Measurements from ENCODE around the gene GPA33. TPM values are rescaled to one million over a fixed set of nuclear protein-coding genes. Genes with fewer than 3 reads are reported as not detected.

GPA33 gene
- under 1 TPM; 0.21 to 0.64 TPM for total RNA-seq

GRCh38 chr1:167090314-167090942, at the start of gene GPA33:
Gene GPA33, minus strand, starts transcription at chr1:167090377. Its CDS starts 90 bp downstream, at chr1:167090287.
- Mint-ChIP-seq H3K9me3 (ENCODE audit: low read depth) (no peaks in the 10 kb centered on the region), H3K4me1 (peaks cover 8% of the 10 kb centered on the region), H3K27ac (peak within 1 kb of the TSS; percentile 56), H3K36me3 (no peaks in the 10 kb centered on the region), H3K4me3 (no peak within 1 kb of the TSS), H3K27me3 (no peaks in the 10 kb centered on the region)
- DNase-seq (no peak), ATAC-seq (peak; percentile 72)
- CTCF ChIA-PET = interaction anchor here (1.0 to 1.4 kb wide), 3 partner anchors 24 to 450 kb away, joined by 3 to 4 read pairs (median 4); no protein-coding TSS in a partner anchor

GRCh38 chr1:167138703-167139102, 48.5 kb upstream of the GPA33 start:
- H3K4me1 Mint-ChIP-seq = no peaks in the 10 kb centered on the region
- H3K4me3 Mint-ChIP-seq = no peak overlapping the region
- peaks cover 1% of the 10 kb centered on the region for H3K9me3 Mint-ChIP-seq (ENCODE audit: low read depth)
- H3K27ac Mint-ChIP-seq = no peak overlapping the region
- CTCF ChIA-PET = no interaction called here
- ATAC-seq (no peak), DNase-seq (no peak)
- H3K36me3 Mint-ChIP-seq = no peaks in the 10 kb centered on the region
- peaks cover 33% of the 10 kb centered on the region for H3K27me3 Mint-ChIP-seq

DNA sequence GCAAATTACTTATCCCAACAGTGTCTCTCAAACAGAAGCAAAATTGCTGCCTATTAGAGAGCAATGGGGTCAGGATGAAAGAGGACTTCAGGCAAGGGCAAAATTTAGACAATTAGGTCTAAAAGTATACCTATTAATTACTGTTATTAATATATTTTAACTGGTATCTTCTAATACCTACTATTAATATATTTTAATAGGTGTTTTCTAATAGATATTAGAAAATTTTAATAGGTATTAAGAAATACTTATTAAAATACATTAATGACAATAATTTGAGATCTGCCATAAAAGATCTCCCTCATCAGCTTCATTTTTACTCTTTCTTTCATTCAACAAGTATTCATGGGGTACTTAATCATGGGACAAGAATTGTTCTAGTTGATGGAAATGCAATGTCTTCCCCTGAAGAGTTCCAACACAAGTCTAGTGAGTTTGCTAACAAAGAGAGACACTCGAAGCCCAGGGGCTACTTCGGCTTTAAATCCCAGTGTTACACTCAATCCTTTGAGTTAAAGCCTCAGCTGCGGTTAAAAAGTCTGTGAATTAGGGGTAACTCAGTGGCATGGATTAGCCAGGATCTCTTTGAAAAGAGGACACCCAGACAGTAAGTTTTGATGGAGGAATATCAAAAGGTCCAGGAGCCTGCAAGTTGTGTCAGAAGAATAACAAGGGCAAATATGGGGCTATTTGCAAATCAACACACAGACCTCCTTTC, 47.8 kb upstream of the GPA33 start:
- H3K9me3 Mint-ChIP-seq (ENCODE audit: low read depth) = peaks cover 1% of the 10 kb centered on the region
- no peak overlapping the region for H3K4me3 Mint-ChIP-seq
- ATAC-seq (no peak), DNase-seq (no peak)
- H3K4me1 Mint-ChIP-seq = no peaks in the 10 kb centered on the region
- peaks cover 33% of the 10 kb centered on the region for H3K27me3 Mint-ChIP-seq
- H3K27ac Mint-ChIP-seq = no peak overlapping the region
- CTCF ChIA-PET = interaction anchor here (1.0 kb wide), 1 partner anchor 228 kb away, joined by 3 read pairs; no protein-coding TSS in a partner anchor
- H3K36me3 Mint-ChIP-seq = no peaks in the 10 kb centered on the region

DNA sequence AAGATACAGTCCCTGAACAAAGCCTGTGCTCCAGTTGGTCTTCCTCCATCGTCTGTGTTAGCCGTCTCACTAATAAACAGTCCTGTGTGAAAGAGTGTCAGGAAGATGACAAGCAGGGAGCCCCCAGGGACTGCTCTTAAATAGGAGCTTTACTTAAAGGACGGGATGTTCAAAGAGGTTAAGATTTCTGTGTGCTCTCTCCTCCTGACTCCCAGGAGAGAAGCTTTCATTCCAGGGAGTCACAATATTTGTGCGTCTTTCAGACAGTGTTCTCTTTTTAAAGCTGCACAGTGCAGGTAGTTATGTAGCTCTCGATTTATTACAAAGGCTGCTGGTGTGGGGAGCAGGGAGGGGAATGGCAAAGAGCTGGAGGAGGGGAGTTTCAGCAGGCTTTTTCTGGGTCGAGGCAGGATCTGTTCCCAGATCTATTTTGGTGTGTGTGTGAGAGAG, 47.2 kb upstream of the GPA33 start:
- Mint-ChIP-seq H3K36me3 (no peaks in the 10 kb centered on the region), H3K27ac (no peak overlapping the region), H3K4me3 (no peak overlapping the region), H3K9me3 (ENCODE audit: low read depth) (peaks cover under 1% of the 10 kb centered on the region), H3K27me3 (peaks cover 33% of the 10 kb centered on the region), H3K4me1 (no peaks in the 10 kb centered on the region)
- DNase-seq (no peak), ATAC-seq (no peak)
- CTCF ChIA-PET = interaction anchor here (1.0 kb wide), 1 partner anchor 227 kb away, joined by 3 read pairs; no protein-coding TSS in a partner anchor

DNA sequence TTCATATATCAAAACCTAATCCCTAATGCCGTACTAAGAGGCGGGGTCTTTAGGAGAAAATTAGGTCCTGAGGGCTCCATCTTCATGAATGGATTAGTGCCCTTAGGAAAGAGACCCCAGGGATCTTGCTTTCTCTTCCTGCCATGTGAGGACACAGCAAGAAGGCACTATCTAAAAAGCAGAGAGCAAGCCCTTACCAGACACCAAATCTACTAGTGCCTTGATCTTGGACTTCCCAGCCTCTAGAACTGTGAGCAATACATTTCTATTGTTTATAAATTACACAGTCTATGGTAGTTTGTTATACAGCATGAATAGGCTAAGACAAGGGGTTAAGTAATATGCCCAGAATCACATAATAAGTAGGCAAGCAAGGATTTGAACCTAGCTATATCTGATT, 46.6 kb upstream of the GPA33 start:
- Mint-ChIP-seq H3K27me3 (peaks cover 34% of the 10 kb centered on the region), H3K36me3 (no peaks in the 10 kb centered on the region), H3K4me3 (no peak overlapping the region), H3K9me3 (ENCODE audit: low read depth) (no peaks in the 10 kb centered on the region), H3K27ac (no peak overlapping the region), H3K4me1 (no peaks in the 10 kb centered on the region)
- DNase-seq (no peak), ATAC-seq (no peak)
- CTCF ChIA-PET = no interaction called here

DNA sequence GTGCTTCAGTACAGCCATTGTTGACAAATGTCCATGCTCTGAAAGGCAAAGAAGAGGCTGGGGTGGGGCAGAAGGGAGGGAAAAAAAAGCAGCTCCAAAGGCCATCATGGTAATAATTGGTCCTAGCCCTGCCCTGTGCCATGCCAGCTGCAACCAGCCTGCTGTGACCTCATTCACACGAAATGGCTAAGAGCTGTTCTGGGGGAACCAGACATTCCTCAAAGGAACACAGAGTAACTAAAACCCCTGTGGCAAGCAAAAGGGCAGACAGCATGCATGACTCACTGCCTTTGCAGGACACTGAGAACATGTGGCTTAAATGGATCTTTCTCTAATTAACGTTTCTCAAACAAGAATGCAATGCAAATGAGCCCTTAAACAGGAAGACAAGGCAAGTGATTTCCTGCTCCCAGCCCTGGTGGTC, 46.0 kb upstream of the GPA33 start:
- ATAC-seq = no peak
- no peak for DNase-seq
- no peaks in the 10 kb centered on the region for H3K4me1 Mint-ChIP-seq
- H3K36me3 Mint-ChIP-seq = no peaks in the 10 kb centered on the region
- no peak overlapping the region for H3K27ac Mint-ChIP-seq
- H3K27me3 Mint-ChIP-seq = peaks cover 37% of the 10 kb centered on the region
- CTCF ChIA-PET = no interaction called here
- H3K9me3 Mint-ChIP-seq (ENCODE audit: low read depth) = no peaks in the 10 kb centered on the region
- H3K4me3 Mint-ChIP-seq = no peak overlapping the region

DNA sequence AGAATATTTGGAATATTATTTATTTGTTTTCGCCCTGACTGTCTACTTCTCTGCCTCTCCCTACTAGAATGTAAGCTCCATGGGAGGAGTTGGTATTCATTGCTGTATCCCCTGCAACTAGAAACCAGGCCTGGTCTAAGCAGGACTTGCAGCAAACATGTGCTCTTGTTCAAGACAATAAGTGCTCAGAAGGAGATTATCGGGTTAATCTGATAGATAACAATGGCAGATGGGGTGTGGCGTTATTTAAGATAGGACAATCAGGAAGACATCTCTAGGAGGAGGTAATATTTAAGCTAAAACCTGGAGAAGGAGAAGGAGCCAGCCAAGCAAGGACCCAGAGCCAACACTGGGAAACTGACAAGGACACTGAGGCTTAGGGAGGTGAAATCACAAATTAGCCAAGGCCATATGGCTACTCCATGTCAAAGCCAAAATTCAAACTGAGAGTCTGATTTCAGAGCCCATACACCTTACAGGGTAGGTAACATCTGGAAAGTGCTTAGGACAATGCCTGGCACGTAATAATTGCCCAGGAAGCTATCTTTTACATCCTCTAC, 45.2 kb upstream of the GPA33 start:
- no peaks in the 10 kb centered on the region for H3K4me1 Mint-ChIP-seq
- no peaks in the 10 kb centered on the region for H3K36me3 Mint-ChIP-seq
- no peaks in the 10 kb centered on the region for H3K9me3 Mint-ChIP-seq (ENCODE audit: low read depth)
- no peak for DNase-seq
- no peak for ATAC-seq
- H3K27ac Mint-ChIP-seq = no peak overlapping the region
- peaks cover 37% of the 10 kb centered on the region for H3K27me3 Mint-ChIP-seq
- CTCF ChIA-PET = no interaction called here
- H3K4me3 Mint-ChIP-seq = no peak overlapping the region

DNA sequence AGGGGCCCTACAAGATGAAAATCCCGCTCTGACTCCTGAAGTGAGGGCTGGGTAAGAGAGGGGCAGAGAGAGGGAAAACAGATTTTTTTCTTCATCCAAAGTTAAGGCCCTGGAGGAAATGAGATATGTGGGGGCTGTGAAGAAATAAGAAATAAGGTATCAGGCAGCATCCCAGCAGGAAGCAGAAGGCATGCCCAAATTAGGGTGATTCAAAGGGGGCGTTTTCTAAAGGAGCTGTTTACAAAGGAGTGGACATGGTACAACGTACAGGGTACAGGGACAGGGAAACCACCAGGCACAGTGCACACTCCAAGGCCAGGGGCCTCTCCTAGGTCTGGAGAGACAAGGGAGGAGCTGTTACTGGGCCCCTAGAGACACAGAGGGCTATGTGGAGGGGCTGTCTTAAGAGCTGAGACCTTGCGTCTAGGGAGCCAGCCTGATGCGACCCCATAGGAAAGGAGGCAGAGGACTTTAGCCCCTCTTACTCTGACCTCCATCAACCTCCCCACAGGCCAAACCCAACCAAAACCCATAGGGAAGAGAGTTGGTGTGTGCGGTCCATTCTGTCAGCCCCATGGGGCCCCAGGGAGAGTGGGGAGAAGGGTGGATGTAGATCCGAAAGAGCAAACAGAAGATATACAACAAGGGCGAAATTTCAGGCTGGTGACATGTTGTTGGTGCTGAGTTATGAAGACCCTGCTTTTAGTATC, 42.3 kb upstream of the GPA33 start:
- Mint-ChIP-seq H3K9me3 (ENCODE audit: low read depth) (no peaks in the 10 kb centered on the region), H3K27ac (no peak overlapping the region), H3K4me1 (no peaks in the 10 kb centered on the region), H3K4me3 (no peak overlapping the region), H3K36me3 (no peaks in the 10 kb centered on the region), H3K27me3 (peaks cover 44% of the 10 kb centered on the region)
- CTCF ChIA-PET = interaction anchor here (1.2 kb wide), 1 partner anchor 9 kb away, joined by 3 read pairs; no protein-coding TSS in a partner anchor
- DNase-seq (no peak), ATAC-seq (no peak)

DNA sequence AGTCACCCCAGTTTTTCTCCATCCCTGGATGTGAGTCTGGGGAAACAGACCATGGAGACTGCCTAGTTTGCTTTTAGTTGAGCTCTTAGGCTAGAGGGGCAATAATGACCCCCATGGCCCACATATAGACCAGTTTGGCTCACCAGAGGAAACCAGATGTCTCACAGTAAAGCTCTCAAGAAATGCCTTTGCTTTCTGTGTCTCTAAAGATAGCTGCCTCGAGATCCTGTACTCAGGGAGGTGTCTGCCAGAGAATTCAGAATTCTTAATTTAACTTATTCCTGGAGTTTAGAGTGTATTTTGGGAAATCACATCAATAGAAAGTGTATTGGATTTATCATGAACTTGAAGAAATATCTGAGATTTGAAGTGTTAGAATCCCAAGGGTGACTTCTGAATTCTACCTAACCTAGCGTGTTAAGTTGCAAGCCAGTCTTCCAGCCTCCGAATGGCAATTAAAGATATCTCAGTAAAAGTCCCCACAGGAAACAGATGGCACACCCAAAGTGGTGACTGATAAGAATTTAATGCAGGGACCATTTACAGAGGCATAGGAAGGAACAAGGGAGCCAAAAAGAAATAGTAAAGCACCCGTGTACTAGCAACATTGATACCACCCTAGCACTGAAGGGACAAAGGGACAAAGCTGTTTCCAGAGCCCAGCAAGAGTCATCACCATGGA, 40.8 kb upstream of the GPA33 start:
- no peak for DNase-seq
- Mint-ChIP-seq H3K27ac (no peak overlapping the region), H3K4me1 (no peaks in the 10 kb centered on the region), H3K9me3 (ENCODE audit: low read depth) (no peaks in the 10 kb centered on the region), H3K36me3 (no peaks in the 10 kb centered on the region), H3K4me3 (no peak overlapping the region), H3K27me3 (peaks cover 38% of the 10 kb centered on the region)
- CTCF ChIA-PET = interaction anchor here (0.8 to 1.2 kb wide), 2 partner anchors 7 to 13 kb away, joined by 3 read pairs; no protein-coding TSS in a partner anchor
- no peak for ATAC-seq

DNA sequence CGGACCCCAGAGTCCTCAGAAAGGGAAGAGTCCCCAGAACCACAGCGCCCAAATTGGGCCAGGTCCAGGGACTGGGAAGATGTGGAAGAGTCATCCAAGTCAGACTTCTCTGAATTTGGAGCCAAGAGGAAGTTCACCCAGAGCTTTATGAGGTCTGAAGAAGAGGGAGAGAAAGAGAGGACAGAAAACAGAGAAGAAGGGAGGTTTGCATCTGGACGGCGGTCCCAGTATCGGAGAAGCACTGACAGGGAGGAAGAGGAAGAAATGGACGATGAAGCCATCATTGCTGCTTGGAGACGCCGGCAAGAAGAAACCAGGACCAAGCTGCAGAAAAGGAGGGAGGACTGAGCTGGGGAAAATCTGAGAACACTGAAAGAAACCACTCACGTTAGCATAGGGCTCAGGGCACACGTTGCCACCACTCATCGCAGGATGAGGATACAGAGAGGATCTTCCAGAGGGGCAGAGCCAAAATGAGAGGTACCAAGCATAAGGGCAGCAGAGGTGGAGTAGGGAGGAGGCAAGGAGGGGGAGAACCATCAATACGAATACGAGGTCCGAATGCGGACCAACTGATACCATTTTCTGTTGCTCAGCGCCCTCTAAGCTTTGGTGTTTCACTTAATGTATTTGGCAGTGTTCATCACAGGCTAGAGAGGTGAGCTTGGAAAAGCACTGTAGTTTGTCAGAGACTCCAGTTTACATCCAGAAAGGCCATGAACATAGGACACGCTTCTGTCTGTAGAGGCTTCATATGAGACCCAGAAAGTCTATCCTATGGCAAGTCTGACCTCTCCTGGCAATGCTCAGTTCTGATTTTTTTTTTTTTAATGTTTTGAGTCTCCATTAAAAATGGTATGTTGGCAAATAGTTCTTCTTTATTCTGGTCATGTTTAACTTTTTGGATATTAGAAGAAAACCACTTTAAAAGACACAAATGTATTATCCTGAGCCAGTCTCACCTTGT, 38.4 kb upstream of the GPA33 start:
- no peak overlapping the region for H3K4me3 Mint-ChIP-seq
- H3K27me3 Mint-ChIP-seq = peaks cover 33% of the 10 kb centered on the region
- no peaks in the 10 kb centered on the region for H3K36me3 Mint-ChIP-seq
- CTCF ChIA-PET = interaction anchor here (1.1 to 1.4 kb wide), 2 partner anchors 16 to 61 kb away, joined by 3 read pairs; no protein-coding TSS in a partner anchor
- H3K4me1 Mint-ChIP-seq = no peaks in the 10 kb centered on the region
- no peak for ATAC-seq
- DNase-seq = no peak
- H3K9me3 Mint-ChIP-seq (ENCODE audit: low read depth) = no peaks in the 10 kb centered on the region
- H3K27ac Mint-ChIP-seq = no peak overlapping the region

GRCh38 chr1:167127661-167128060, 37.5 kb upstream of the GPA33 start:
- Mint-ChIP-seq H3K4me3 (no peak overlapping the region), H3K27ac (no peak overlapping the region), H3K4me1 (no peaks in the 10 kb centered on the region), H3K36me3 (no peaks in the 10 kb centered on the region), H3K9me3 (ENCODE audit: low read depth) (no peaks in the 10 kb centered on the region), H3K27me3 (peaks cover 33% of the 10 kb centered on the region)
- DNase-seq = no peak
- no peak for ATAC-seq
- CTCF ChIA-PET = interaction anchor here (1.4 kb wide), 1 partner anchor 16 kb away, joined by 3 read pairs; no protein-coding TSS in a partner anchor

- H3K36me3 Mint-ChIP-seq = no peaks in the 10 kb centered on the region
- no peak overlapping the region for H3K4me3 Mint-ChIP-seq
- H3K27me3 Mint-ChIP-seq = peaks cover 32% of the 10 kb centered on the region
- H3K4me1 Mint-ChIP-seq = no peaks in the 10 kb centered on the region
- CTCF ChIA-PET = interaction anchor here (1.4 kb wide), 1 partner anchor 15 kb away, joined by 3 read pairs; no protein-coding TSS in a partner anchor
- H3K27ac Mint-ChIP-seq = no peak overlapping the region
- DNase-seq (no peak), ATAC-seq (no peak)
- H3K9me3 Mint-ChIP-seq (ENCODE audit: low read depth) = no peaks in the 10 kb centered on the region
These were observed 37.1 kb upstream of the GPA33 start for GRCh38 chr1:167127236-167127635.
